ENCODE measurements around the gene MCM3AP.
"Not testable (repeated sequence)": the region's sequence is repeated elsewhere in the genome, so short reads cannot be mapped to it uniquely, and the experiment has no call there.

Gene MCM3AP

DNA sequence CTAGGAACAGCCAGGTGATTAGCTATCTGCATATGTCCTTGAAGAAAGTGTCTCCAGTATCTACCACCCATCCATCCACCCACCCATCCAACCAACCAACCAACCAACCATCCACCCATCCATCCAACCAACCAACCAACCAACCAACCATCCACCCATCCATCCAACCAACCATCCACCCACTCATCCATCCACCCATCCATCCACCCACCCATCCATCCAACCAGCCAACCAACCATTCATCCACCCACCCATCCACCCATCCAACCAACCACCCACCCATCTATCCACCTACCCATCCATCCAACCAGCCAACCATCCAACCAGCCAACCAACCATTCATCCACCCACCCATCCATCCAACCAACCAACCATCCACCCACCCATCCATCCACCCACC lies 26.2 kb upstream of the MCM3AP start:
- DNase-seq (ENCODE audit: low read depth): no peak

- not testable (repeated sequence) for DNase-seq (ENCODE audit: low read depth)
These were observed 24.8 kb upstream of the MCM3AP start for GRCh38 chr21:46310260-46310659.

DNA sequence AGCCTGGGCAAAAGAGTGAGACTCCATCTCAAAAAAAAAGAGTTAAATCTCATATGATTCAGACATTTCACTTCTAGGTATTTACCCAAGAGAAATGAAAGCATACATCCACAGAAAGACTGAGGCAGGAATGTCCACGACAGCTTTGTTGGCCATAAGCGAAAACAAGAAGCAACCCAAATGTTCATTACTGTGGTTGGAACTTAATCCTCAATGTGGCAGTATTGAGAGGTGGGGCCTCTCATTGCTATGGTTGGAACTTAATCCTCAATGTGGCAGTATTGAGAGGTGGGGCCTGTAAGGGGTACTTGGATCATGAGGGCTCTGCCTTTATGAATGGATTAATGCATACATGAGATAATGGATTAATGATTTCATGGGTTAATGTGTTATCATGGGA lies 23.0 kb upstream of the MCM3AP start:
- no peak for DNase-seq (ENCODE audit: low read depth)

- peak; percentile 56 for DNase-seq (ENCODE audit: low read depth)
These were observed 22.2 kb upstream of the MCM3AP start for GRCh38 chr21:46307625-46308024.

- no peak for DNase-seq (ENCODE audit: low read depth)
These were observed 19.5 kb upstream of the MCM3AP start for GRCh38 chr21:46304955-46305354.

- DNase-seq (ENCODE audit: low read depth): no peak
These were observed 19.0 kb upstream of the MCM3AP start for GRCh38 chr21:46304437-46304836.

DNA sequence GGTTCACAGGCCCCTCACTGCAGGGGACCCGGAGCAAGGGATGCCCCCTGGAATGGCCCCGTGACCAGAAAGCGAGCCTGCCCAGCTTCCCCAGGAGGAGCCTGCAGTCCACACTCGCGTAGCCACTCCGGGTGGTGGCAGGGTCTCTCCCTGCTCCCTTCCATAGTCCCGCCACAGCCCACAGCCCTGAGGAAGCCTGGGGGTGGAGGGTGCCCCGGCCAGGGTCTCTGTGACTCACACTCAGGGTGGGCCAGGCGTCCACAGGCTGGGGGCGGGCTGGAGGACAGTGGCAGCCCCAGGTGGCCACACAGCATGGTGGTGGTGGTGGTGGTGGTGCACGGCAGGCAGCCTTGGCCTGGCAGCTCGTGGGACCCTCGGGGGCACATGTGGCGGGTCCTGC lies 16.3 kb upstream of the MCM3AP start:
- no peak for DNase-seq (ENCODE audit: low read depth)

DNA sequence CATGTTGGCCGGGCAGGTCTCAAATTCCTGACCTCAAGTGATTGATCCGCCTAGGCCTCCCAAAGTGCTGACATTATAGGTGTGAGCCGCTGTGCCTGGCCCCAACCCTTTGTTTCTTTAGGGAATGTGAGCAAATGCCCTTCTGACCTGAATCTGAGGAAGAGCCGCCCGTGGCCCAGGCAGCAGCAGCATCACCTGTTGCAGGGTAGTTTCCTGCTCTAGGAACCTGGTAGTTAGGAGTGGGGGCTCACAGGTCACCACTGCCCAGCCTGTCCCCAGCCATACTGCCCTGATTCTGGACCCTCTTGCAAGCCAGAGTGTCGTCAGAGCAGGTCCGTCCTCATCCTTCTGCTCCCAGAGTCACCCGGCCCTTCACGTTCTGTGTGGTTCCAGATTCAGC lies 13.8 kb upstream of the MCM3AP start:
- no peak for DNase-seq (ENCODE audit: low read depth)

GRCh38 chr21:46297338-46298271 lies 12.2 kb upstream of the MCM3AP start:
- DNase-seq (ENCODE audit: low read depth): no peak

DNA sequence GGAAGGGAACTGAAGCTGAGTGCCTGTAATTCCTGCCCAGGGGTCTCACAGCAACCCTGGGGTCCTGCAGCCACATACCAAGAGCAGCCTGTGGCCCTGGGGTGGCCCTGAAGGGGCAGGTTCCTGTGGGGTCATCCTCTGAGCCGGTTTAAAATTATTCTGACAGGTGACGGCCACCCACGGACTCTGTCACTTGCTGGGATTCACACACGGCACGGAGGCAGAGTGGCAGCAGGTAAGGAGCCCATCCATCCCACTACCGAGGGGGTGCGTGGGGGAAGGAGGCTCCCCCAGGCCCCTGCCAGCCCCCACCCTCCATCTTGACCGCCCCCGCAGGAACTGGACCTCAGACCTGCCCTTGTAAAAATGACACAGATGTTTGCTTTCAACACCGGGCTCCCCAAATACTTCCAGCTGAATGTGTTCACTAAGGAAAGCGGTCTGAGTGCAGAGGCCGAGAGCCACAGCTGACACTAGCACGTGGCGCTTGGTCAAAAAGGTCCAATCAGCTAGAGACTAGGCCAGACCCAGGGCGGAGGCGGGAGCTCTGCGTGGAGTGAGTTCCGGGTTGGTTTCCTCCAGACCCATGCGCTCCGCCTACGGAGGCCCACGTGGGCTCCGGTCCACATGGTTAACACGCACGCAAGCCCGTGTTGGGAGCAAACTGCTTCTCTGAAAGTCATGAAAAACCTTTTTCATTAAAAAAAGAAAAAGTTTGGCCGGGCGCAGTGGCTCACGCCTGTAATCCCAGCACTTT lies 10.8 kb upstream of the MCM3AP start:
- DNase-seq (ENCODE audit: low read depth): no peak

- DNase-seq (ENCODE audit: low read depth): no peak
These were observed 9.9 kb upstream of the MCM3AP start for GRCh38 chr21:46295177-46295770.

DNA sequence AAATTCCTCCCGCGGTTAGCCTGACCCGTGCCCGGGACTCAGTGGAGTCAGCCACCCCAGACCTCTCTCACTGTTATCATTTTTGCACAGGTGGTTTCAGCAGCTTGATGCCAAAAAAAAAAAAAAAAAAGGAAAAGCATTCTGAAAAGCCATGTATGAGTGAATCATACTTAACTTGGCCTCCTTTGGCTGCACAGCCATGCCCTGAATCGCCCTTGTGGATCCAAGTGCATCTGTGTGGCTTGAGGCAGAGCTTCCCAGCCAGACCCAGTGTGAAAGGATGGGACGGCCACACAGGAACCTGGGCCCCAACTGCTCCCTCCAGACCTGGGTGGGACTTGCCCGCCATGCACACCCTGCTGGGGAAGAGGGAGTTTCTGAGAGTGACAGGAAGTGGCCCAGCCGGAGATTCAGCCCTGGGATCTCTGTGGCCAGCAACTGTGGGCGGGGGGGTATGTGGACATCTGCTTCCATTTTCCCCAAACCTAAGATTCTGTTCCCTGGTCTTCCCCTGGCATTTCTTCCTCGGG lies 9.3 kb upstream of the MCM3AP start:
- no peak for DNase-seq (ENCODE audit: low read depth)

GRCh38 chr21:46291561-46291960 lies 6.2 kb upstream of the MCM3AP start:
- DNase-seq (ENCODE audit: low read depth): no peak

- DNase-seq (ENCODE audit: low read depth): no peak
These were observed 4.3 kb upstream of the MCM3AP start for GRCh38 chr21:46289655-46290179.

GRCh38 chr21:46287541-46287940 lies 2.1 kb upstream of the MCM3AP start:
- no peak for DNase-seq (ENCODE audit: low read depth)

DNA sequence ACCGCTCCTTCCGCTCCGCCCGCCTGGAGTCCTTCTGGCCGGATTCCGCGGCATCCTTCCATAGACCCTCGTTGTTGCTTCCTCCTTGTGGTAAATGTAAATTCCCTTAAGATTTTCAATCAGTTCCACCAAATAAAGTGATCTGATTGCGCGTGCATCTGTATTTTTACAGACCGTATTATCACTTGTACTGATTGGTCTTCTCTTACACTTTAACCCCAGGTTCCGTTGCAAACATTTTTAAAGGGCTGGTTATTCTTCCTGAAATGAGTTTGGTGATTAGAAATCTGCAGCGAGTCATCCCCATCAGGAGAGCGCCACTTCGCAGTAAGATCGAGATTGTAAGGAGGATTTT lies 1.2 kb upstream of the MCM3AP start:
- no peak for DNase-seq (ENCODE audit: low read depth)

- DNase-seq (ENCODE audit: low read depth): peak; percentile 50
These were observed 593 bp upstream of the MCM3AP start, which contains the start of gene YBEY for GRCh38 chr21:46285761-46286647. YBEY (plus strand) TSS chr21:46286342; CDS start chr21:46286914, 572 bp downstream.

- DNase-seq (ENCODE audit: low read depth): no peak
These were observed 678 bp downstream of the MCM3AP start for GRCh38 chr21:46284733-46285132.

DNA sequence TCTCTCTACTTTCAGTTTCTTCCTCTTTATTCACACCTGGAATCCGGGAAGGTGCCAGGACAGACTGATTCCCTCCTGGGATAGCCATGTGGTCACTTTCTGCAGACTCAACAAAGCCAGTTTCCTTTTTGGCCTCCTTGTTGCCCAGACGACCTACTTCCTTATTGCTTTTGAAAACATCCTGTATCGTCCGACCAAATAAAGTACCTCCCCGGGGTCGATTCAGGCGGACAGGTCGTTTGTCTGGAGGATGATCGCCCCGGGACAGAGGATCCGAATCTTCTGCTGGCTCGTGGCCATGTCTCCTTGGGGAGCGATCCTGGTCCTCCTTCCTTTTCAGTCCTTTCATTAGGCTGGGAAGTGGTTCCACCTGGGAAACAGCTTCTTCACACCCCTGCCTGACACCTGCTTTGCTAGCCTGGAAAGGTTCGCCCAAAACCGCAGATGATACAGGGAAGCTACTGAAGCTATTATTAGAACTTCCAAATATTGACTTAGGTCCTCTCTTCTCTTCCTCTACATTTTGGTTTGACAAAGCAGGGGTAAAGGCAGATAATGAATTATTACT lies 1.2 kb downstream of the MCM3AP start:
- no peak for DNase-seq (ENCODE audit: low read depth)

DNA sequence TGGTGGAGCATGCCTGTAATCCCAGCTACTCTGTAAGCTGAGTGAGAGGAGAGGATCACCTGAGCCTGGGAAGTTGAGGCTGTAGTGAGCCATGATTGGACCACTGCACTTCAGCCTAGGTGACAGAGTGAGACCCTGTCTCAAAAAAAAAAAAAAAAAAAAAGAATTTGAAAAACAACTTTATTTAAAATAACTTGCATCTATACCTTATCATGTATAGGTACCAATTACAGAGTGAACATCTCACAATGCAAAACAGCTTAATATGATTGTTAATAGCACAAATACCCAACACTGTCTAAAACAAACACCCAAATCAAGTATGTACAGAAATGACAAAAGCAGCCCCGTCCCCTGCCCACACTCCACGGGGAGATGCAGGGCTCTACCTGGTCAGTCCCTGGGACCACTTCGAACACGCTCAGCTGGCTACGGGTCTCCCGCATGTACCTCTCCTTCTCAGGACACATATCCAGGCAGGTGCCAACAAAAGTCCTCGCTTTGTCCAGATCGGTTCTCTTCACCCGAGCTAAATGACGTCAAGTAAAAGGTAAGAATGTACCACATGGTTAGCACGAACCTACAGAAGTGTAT lies 10.5 kb downstream of the MCM3AP start:
- no peak for DNase-seq (ENCODE audit: low read depth)

- no peak for DNase-seq (ENCODE audit: low read depth)
These were observed 12.1 kb downstream of the MCM3AP start for GRCh38 chr21:46273341-46273740.
